NOMO-1 treated with DMSO at 0.1 percent for 48 hours (cell line): Measurements from ENCODE around the gene GRIA1.

Source experiments
- DNase-seq: peaks from one replicate; lab custom pipeline; 2025; ENCODE audit not compliant: unreplicated experiment; lab: John Stamatoyannopoulos, UW

Gene GRIA1

GRCh38 chr5:153770066-153770465, 279.6 kb downstream of the GRIA1 start:
- no peak for DNase-seq

- no peak for DNase-seq
These were observed 284.2 kb downstream of the GRIA1 start for GRCh38 chr5:153774686-153775085.

- no peak for DNase-seq
These were observed 285.5 kb downstream of the GRIA1 start for GRCh38 chr5:153775923-153776322.

GRCh38 chr5:153777681-153778581, 287.5 kb downstream of the GRIA1 start:
- no peak for DNase-seq

- no peak for DNase-seq
These were observed 289.4 kb downstream of the GRIA1 start for GRCh38 chr5:153779836-153780235.

- no peak for DNase-seq
These were observed 290.6 kb downstream of the GRIA1 start for GRCh38 chr5:153780876-153781705.

- no peak for DNase-seq
These were observed 292.3 kb downstream of the GRIA1 start for GRCh38 chr5:153782589-153783361.

GRCh38 chr5:153783362-153783658, 292.8 kb downstream of the GRIA1 start:
- no peak for DNase-seq

- no peak for DNase-seq
These were observed 293.8 kb downstream of the GRIA1 start for GRCh38 chr5:153784277-153784676.

GRCh38 chr5:153791339-153791738, 300.9 kb downstream of the GRIA1 start:
- no peak for DNase-seq

GRCh38 chr5:153792305-153792704, 301.8 kb downstream of the GRIA1 start:
- no peak for DNase-seq

- no peak for DNase-seq
These were observed 303.2 kb downstream of the GRIA1 start for GRCh38 chr5:153793699-153794098.

GRCh38 chr5:153794327-153794726, 303.9 kb downstream of the GRIA1 start:
- no peak for DNase-seq

- DNase-seq, result no peak
These were observed 306.1 kb downstream of the GRIA1 start for GRCh38 chr5:153796527-153796926.

GRCh38 chr5:153797484-153797883, 307.0 kb downstream of the GRIA1 start:
- no peak for DNase-seq

GRCh38 chr5:153798830-153799229, 308.4 kb downstream of the GRIA1 start:
- no peak for DNase-seq

GRCh38 chr5:153799466-153799865, 309.0 kb downstream of the GRIA1 start:
- DNase-seq, result no peak

- no peak for DNase-seq
These were observed 311.8 kb downstream of the GRIA1 start for GRCh38 chr5:153802050-153802821.

GRCh38 chr5:153807801-153808200, 317.3 kb downstream of the GRIA1 start:
- no peak for DNase-seq

GRCh38 chr5:153809166-153809565, 318.7 kb downstream of the GRIA1 start:
- DNase-seq, result no peak

GRCh38 chr5:153813901-153814300, 323.4 kb downstream of the GRIA1 start:
- DNase-seq, result no peak
